Liver (tissue), 10 donors: ENCODE measurements around the gene NPPA. TPM values are rescaled to one million over a fixed set of nuclear protein-coding genes. Genes with fewer than 3 reads are reported as not detected.

Experiments
- DNase-seq: peaks from one replicate; pipeline ENCODE4 v3.0.0-alpha.2; 2017; ENCODE audit warnings: low spot score
- H3K27ac ChIP-seq, 2 donors: one replicate each; pipeline ENCODE4 v1.7.0; 2013; ENCODE audit warnings: inconsistent platforms in 2 of 2, low read length in 2 of 2, control low read depth in 1 of 2, low read depth in 1 of 2, mild to moderate bottlenecking in 1 of 2
- H3K27me3 ChIP-seq, 4 donors: one replicate each; pipeline versions ENCODE4 v1.6.1 to v1.7.0; 2013; ENCODE audit warnings: low read length in 3 of 4, inconsistent platforms in 1 of 4, mild to moderate bottlenecking in 1 of 4, moderate library complexity in 1 of 4; ENCODE audit not compliant: control insufficient read depth in 4 of 4, insufficient read depth in 4 of 4
- H3K36me3 ChIP-seq, 4 donors: one replicate each; pipeline versions ENCODE4 v1.6.1 to v1.7.0; 2013; ENCODE audit warnings: low read length in 3 of 4, mild to moderate bottlenecking in 3 of 4, low read depth in 1 of 4, moderate library complexity in 1 of 4; ENCODE audit not compliant: control insufficient read depth in 4 of 4, insufficient read depth in 3 of 4
- H3K4me1 ChIP-seq, 4 donors: one replicate each; pipeline versions ENCODE4 v1.6.1 to v1.7.0; 2013; ENCODE audit warnings: low read length in 3 of 4, mild to moderate bottlenecking in 3 of 4, moderate library complexity in 1 of 4; ENCODE audit not compliant: control insufficient read depth in 4 of 4, insufficient read depth in 4 of 4
- H3K4me3 ChIP-seq, 3 donors: one replicate each; pipeline versions ENCODE4 v1.6.1 to v1.7.0; 2013; ENCODE audit warnings: low read length in 3 of 3, control low read depth in 1 of 3, low read depth in 1 of 3, mild to moderate bottlenecking in 1 of 3
- H3K9ac ChIP-seq, 2 donors: one replicate each; pipeline ENCODE4 v1.7.0; 2013; ENCODE audit warnings: low read length in 2 of 2, mild to moderate bottlenecking in 2 of 2, moderate library complexity in 2 of 2, control low read depth in 1 of 2, low read depth in 1 of 2
- H3K9me3 ChIP-seq, 4 donors: one replicate each; pipeline versions ENCODE4 v1.6.1 to v1.7.0; 2013; ENCODE audit warnings: low read length in 3 of 4; ENCODE audit not compliant: control insufficient read depth in 4 of 4
- HNF4G ChIP-seq: IDR thresholded peaks from 2 replicates; pipeline ENCODE4 v1.6.1; 2016; ENCODE audit warnings: antibody characterized with exemption
- NR2F2 ChIP-seq: IDR thresholded peaks from 2 replicates; pipeline ENCODE4 v1.6.1; 2016; ENCODE audit warnings: antibody characterized with exemption
- RAD21 ChIP-seq, 2 donors: IDR thresholded peaks; 2 replicates each; pipeline ENCODE4 v1.6.1; 2016; ENCODE audit warnings: antibody characterized with exemption in 2 of 2, mild to moderate bottlenecking in 2 of 2
- RXRA ChIP-seq, 2 donors: IDR thresholded peaks; 2 replicates each; pipeline ENCODE4 v1.6.1; 2017 to 2018; ENCODE audit warnings: antibody characterized with exemption in 2 of 2, mild to moderate bottlenecking in 1 of 2
- WGBS: extraction: QIAGEN DNeasy Blood & Tissue Kit; methylation state at CpG from one replicate; pipeline ENCODE4 v1.1.7; 2013; 5-methylcytosine and 5-hydroxymethylcytosine counted together
- polyA plus RNA-seq, 2 donors: library from polyadenylated mRNA; stranded (reverse) in 1 of 2; unstranded in 1 of 2; fragments of 200-250 nt in 1 of 2; fragments of >200 nt in 1 of 2; fragmentation: Nextera tagmentation in 1 of 2; extraction: Ambion mirVana in 1 of 2; gene quantifications; one replicate each; pipeline versions ENCODE4 v1.2.1 to v1.2.3, GENCODE V29; 2013 to 2015
- small RNA-seq: library from RNA; depleted of rRNA; stranded (forward); fragments of <200 nt; gene quantifications from one replicate; pipeline ENCODE3, GENCODE V24; 2014
- total RNA-seq, 2 donors: library from RNA; depleted of rRNA; stranded (reverse); fragments of >200 nt; gene quantifications; one replicate each; pipeline ENCODE4 v1.2.3, GENCODE V29; 2014
- TF ChIP-seq, protein P1 (sequence below): IDR thresholded peaks from 2 replicates; pipeline ENCODE4 v1.6.1; 2016; ENCODE audit warnings: antibody characterized with exemption
- donor health status: healthy.
- donor health status: healthy.
- donor health status: healthy.
- donor health status: healthy.
- donor health status: healthy.

The NPPA gene
- total and polyA plus RNA-seq, 4 donors, result 0.12 TPM; not detected in 3

DNA sequence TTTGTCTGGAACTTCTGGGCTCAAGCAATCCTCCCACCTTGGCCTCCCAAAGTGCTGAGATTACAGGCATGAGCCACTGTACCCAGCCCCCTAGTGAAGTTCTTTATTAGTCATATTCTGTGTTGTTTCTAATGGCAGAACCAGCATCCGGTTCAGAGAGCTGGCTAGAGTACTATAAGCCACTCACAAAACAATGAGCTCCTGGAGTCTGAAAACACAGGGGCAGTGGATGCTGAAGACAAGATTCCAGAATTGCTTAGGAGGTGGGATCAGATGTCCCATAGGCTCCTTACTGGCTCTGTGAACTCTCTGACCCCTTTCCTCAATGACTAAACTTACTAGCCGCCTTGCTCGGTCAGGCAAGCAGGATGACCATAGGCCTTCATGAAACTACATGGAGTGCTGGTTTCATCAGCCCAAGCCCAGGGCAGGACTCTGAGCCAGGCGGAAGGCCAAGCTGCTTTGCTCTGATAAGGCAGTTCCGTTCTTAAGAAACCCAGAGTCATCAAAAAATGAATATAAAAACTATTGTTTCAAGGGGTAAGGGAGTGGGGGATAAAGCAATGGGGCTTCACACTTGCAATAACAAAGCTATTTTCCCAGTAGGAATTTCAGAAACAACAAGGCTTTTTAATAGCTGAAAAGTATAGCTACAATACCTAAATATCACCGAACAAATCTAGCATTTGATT, 49.9 kb downstream of the NPPA start:
- H3K36me3 ChIP-seq, result peaks cover 21 to 54% (median 41%) of the 10 kb centered on the region in 4 donors
- DNase-seq, result peak; percentile 64
- peak overlapping the region; percentile 8 to 36 for H3K27ac ChIP-seq
- no peak overlapping the region for H3K9ac ChIP-seq
- no peaks in the 10 kb centered on the region for H3K9me3 ChIP-seq
- H3K4me3 ChIP-seq, result no peak overlapping the region
- no peaks in the 10 kb centered on the region for H3K27me3 ChIP-seq
- peaks cover 0 to 14% (median 10%) of the 10 kb centered on the region in 4 donors for H3K4me1 ChIP-seq
- TF ChIP-seq, protein P1, sequence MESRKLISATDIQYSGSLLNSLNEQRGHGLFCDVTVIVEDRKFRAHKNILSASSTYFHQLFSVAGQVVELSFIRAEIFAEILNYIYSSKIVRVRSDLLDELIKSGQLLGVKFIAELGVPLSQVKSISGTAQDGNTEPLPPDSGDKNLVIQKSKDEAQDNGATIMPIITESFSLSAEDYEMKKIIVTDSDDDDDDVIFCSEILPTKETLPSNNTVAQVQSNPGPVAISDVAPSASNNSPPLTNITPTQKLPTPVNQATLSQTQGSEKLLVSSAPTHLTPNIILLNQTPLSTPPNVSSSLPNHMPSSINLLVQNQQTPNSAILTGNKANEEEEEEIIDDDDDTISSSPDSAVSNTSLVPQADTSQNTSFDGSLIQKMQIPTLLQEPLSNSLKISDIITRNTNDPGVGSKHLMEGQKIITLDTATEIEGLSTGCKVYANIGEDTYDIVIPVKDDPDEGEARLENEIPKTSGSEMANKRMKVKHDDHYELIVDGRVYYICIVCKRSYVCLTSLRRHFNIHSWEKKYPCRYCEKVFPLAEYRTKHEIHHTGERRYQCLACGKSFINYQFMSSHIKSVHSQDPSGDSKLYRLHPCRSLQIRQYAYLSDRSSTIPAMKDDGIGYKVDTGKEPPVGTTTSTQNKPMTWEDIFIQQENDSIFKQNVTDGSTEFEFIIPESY, result no peak
- peak; percentile 70 for TF ChIP-seq NR2F2
- WGBS, result 86% methylated on average over 6 of the region's 6 CpGs

DNA sequence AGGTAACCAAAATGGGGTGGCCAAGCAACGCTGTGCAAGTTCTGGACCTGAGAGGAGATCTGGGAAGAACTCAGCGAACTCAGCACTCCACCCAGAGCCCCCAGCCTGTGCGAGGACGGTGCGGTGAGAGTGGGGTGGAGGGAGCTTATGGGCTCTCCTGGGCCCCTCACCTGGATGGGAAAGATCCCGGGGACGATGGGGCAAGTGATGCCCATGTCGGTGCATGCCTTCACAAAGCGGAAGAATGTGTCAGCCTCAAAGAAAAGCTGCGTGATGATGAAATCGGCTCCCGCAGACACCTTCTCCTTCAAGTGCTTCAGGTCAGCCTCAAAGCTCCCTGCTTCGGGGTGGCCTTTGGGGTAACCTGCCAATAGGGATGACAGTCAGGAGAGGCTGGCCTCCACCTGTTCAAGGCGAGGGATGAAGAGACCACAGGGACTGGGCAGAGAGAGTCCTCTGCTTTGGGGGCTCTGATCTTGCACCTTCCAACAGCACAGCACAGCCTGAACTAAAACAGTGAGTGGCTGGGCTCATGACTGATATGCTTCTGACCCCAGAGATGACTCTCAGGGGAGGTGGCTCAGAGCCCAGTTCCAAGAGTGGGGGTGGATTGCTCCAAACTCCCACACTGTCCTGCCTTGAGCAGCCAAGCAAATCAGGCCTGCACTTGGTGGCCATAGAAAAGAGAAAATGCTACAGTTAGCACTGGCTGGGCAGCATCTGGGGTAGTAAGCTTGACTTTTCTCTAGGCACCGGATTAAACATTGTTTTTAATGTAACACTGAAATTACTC, 51.4 kb downstream of the NPPA start:
- Histone ChIP-seq H3K4me1 (peaks cover 0 to 11% (median 8%) of the 10 kb centered on the region in 4 donors), H3K27me3 (no peaks in the 10 kb centered on the region), H3K9ac (no peak overlapping the region), H3K36me3 (peaks cover 23 to 64% (median 44%) of the 10 kb centered on the region in 4 donors), H3K4me3 (no peak overlapping the region), H3K9me3 (no peaks in the 10 kb centered on the region), H3K27ac (no peak overlapping the region)
- DNase-seq, result no peak
- WGBS, result 96% methylated on average over 15 of the region's 15 CpGs
- peak; percentile 41 for TF ChIP-seq NR2F2
- TF ChIP-seq RXRA (IDR thresholded peaks at IDR 0.05), result peak in 1 of 2 donors; percentile 10
- no peak for TF ChIP-seq RAD21 (IDR thresholded peaks at IDR 0.05)
- TF ChIP-seq HNF4G, result no peak

Small RNA genes lying within 50 kb of the gene (small RNA-seq; reads per million reads assigned to genes)
- gene RF02156, result not detected
- not detected for gene RF02157
- not detected for gene RF02158

Other genes with a start within 250 kb of the NPPA start
- 1 to 10 TPM; 1.7 to 2.9 TPM for gene FBXO2, start 193.4 kb downstream of the NPPA start, total RNA-seq
- 10 to 100 TPM in 1 of 2 donors, 1 to 10 TPM in 1; 5.0 to 20.9 TPM for gene FBXO2, start 193.4 kb downstream of the NPPA start, polyA plus RNA-seq
- gene FBXO44, start 192.9 kb downstream of the NPPA start, total RNA-seq, result 1 to 10 TPM; 3.6 to 6.4 TPM
- gene FBXO44, start 192.9 kb downstream of the NPPA start, polyA plus RNA-seq, result 10 to 100 TPM in 1 of 2 donors, 1 to 10 TPM in 1; 7.1 to 13.2 TPM
- 1 to 10 TPM; 5.7 to 7.5 TPM for gene FBXO6, start 183.6 kb downstream of the NPPA start, total RNA-seq
- 10 to 100 TPM in 1 of 2 donors, 1 to 10 TPM in 1; 7.5 to 15.5 TPM for gene FBXO6, start 183.6 kb downstream of the NPPA start, polyA plus RNA-seq
- gene MAD2L2, start 166.6 kb downstream of the NPPA start, total RNA-seq, result 10 to 100 TPM; 17.5 to 26.2 TPM
- 10 to 100 TPM; 37.6 to 43.1 TPM for gene MAD2L2, start 166.6 kb downstream of the NPPA start, polyA plus RNA-seq
- under 1 TPM in 1 of 2 donors, not detected in 1; under 0.01 TPM for gene DRAXIN, start 156.1 kb downstream of the NPPA start, total RNA-seq
- gene DRAXIN, start 156.1 kb downstream of the NPPA start, polyA plus RNA-seq, result under 1 TPM in 1 of 2 donors, not detected in 1; 0.01 TPM
- 10 to 100 TPM in 1 of 2 donors, 1 to 10 TPM in 1; 8.5 to 19.3 TPM for gene AGTRAP, start 111.6 kb downstream of the NPPA start, total RNA-seq
- gene AGTRAP, start 111.6 kb downstream of the NPPA start, polyA plus RNA-seq, result 10 to 100 TPM; 16.0 to 19.0 TPM
- gene C1orf167, start 85.6 kb downstream of the NPPA start, total RNA-seq, result not detected
- under 1 TPM in 1 of 2 donors, not detected in 1; 0.37 TPM for gene C1orf167, start 85.6 kb downstream of the NPPA start, polyA plus RNA-seq
- gene MTHFR, start 41.8 kb downstream of the NPPA start, total RNA-seq, result 10 to 100 TPM; 27.6 to 29.0 TPM
- 1 to 10 TPM; 5.5 to 9.0 TPM for gene MTHFR, start 41.8 kb downstream of the NPPA start, polyA plus RNA-seq
- gene CLCN6, start 41.6 kb downstream of the NPPA start, total RNA-seq, result 1 to 10 TPM; 5.6 to 9.0 TPM
- gene CLCN6, start 41.6 kb downstream of the NPPA start, polyA plus RNA-seq, result 1 to 10 TPM; 5.0 to 7.3 TPM
- not detected for gene NPPB, start 11.2 kb upstream of the NPPA start, total RNA-seq
- not detected for gene NPPB, start 11.2 kb upstream of the NPPA start, polyA plus RNA-seq
- 10 to 100 TPM; 26.3 to 77.5 TPM for gene KIAA2013, start 78.6 kb upstream of the NPPA start, total RNA-seq
- 10 to 100 TPM; 16.8 to 39.6 TPM for gene KIAA2013, start 78.6 kb upstream of the NPPA start, polyA plus RNA-seq
- gene PLOD1, start 86.9 kb upstream of the NPPA start, total RNA-seq, result 10 to 100 TPM; 54.9 to 82.9 TPM
- 10 to 100 TPM; 48.0 to 73.0 TPM for gene PLOD1, start 86.9 kb upstream of the NPPA start, polyA plus RNA-seq
- gene MFN2, start 132.7 kb upstream of the NPPA start, total RNA-seq, result 10 to 100 TPM; 36.0 to 87.8 TPM
- 10 to 100 TPM; 17.2 to 50.4 TPM for gene MFN2, start 132.7 kb upstream of the NPPA start, polyA plus RNA-seq
- gene MIIP, start 171.7 kb upstream of the NPPA start, total RNA-seq, result 10 to 100 TPM; 16.4 to 20.6 TPM
- 10 to 100 TPM; 11.1 to 19.2 TPM for gene MIIP, start 171.7 kb upstream of the NPPA start, polyA plus RNA-seq
- gene TNFRSF8, start 215.5 kb upstream of the NPPA start, total RNA-seq, result under 1 TPM; 0.08 to 0.19 TPM
- under 1 TPM; 0.11 to 0.13 TPM for gene TNFRSF8, start 215.5 kb upstream of the NPPA start, polyA plus RNA-seq